Gastroesophageal sphincter (tissue), 3 donors: ENCODE data around the gene GCNT1.

Experiments
- POLR2A ChIP-seq, 2 donors: fragments of 450-650 bp; IDR thresholded peaks; one replicate each; pipeline ENCODE4 v1.6.1; 2017; ENCODE audit warnings: antibody characterized with exemption in 2 of 2, mild to moderate bottlenecking in 2 of 2, moderate library complexity in 1 of 2
- POLR2AphosphoS5 ChIP-seq: sonication (generic); formaldehyde crosslinking; IDR thresholded peaks from one replicate; pipeline ENCODE4 v1.6.1; 2017; ENCODE audit warnings: antibody characterized with exemption
- TF ChIP-seq, protein P1 (sequence below), 4 experiments: fragments of 200-600 bp in 2 of 4; fragments of 450-650 bp in 2 of 4; sonication (generic) in 1 of 4; IDR thresholded peaks; one replicate each; pipeline ENCODE4 v1.5.1; 2017 to 2019; ENCODE audit warnings: antibody characterized with exemption in 4 of 4, mild to moderate bottlenecking in 2 of 4, moderate library complexity in 2 of 4

DNA sequence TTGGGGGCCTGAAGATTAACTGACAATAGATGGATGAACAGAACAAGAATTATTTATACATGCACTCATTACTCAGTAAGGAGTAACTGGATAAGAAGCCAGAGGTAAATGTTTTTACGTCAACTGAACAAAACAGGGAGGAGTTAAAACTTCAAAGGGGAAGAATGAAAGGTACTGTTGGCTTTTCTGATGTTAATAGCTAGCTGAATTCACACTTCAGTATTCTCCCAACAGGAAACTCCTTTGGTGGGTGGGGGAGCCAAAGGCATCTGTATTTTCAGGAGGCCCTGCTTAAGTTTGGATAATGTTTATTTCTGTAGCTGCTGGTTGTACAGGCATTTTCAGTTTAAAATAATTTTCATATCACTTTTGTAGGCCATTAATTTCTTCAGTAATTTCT, 41.6 kb upstream of the GCNT1 start:
- TF ChIP-seq, protein P1, sequence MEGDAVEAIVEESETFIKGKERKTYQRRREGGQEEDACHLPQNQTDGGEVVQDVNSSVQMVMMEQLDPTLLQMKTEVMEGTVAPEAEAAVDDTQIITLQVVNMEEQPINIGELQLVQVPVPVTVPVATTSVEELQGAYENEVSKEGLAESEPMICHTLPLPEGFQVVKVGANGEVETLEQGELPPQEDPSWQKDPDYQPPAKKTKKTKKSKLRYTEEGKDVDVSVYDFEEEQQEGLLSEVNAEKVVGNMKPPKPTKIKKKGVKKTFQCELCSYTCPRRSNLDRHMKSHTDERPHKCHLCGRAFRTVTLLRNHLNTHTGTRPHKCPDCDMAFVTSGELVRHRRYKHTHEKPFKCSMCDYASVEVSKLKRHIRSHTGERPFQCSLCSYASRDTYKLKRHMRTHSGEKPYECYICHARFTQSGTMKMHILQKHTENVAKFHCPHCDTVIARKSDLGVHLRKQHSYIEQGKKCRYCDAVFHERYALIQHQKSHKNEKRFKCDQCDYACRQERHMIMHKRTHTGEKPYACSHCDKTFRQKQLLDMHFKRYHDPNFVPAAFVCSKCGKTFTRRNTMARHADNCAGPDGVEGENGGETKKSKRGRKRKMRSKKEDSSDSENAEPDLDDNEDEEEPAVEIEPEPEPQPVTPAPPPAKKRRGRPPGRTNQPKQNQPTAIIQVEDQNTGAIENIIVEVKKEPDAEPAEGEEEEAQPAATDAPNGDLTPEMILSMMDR (IDR thresholded peaks at IDR 0.05): no peak
- TF ChIP-seq POLR2A (IDR thresholded peaks at IDR 0.05): no peak
- TF ChIP-seq POLR2AphosphoS5: no peak
